K562 (cell line): ENCODE measurements around the gene OOSP3. TPM values are rescaled to one million over a fixed set of nuclear protein-coding genes. Genes with fewer than 3 reads are reported as not detected.
A peak's percentile ranks its signal among the peaks of the same experiment; 100 is the strongest.

ENCODE experiments used
- ATAC-seq: fragments of 200-7000 bp; cut with Tn5 transposase; 3 replicates; pipeline ENCODE4 v1.9.1; 2020; ENCODE audit warnings: moderate library complexity
- BruUV-seq: library from RNA; stranded (reverse); fragments of 400-500 nt; replicated peaks from 2 replicates; lab custom pipeline; 2021; lab: Mats Ljungman, UMichigan
- CTCF ChIA-PET: fragments of 300-600 bp; formaldehyde crosslinking; extraction: SDS; loops from one replicate; lab custom pipeline; 2021; ENCODE audit warnings: low intra/inter-chr PET ratio; lab: Yijun Ruan, JAX
- POLR2A ChIA-PET: fragments of 300-600, 350-650 bp; sonication (Branson Sonifier 250); formaldehyde crosslinking; extraction: SDS; loops from one replicate; lab custom pipeline; 2021; ENCODE audit warnings: antibody characterized with exemption, inconsistent platforms; lab: Yijun Ruan, JAX
- DNase-seq, 4 experiments: peaks; one replicate each; pipeline versions ENCODE4 v3.0.0 to v3.0.0-alpha.2; 2011 to 2018; ENCODE audit warnings: low spot score in 3 of 4, mixed read lengths in 3 of 4; ENCODE audit errors: extremely low read depth in 1 of 4
- FAIRE-seq: peaks from 2 replicates; lab custom pipeline; 2011; peaks lifted over from hg19 to GRCh38; lab: Jason Lieb, UNC
- H2AFZ ChIP-seq: 2 replicates; pipeline ENCODE4 v1.6.0; 2011; ENCODE audit warnings: low read depth, low read length, control low read depth, inconsistent platforms
- H3K27ac ChIP-seq: fragments of 200-600 bp; 3 replicates; pipeline ENCODE4 v1.8.0; 2011; ENCODE audit warnings: low read depth, mild to moderate bottlenecking, control low read depth, inconsistent platforms, low read length, moderate library complexity, mixed read lengths; ENCODE audit errors: extremely low read depth
- H3K27me3 ChIP-seq, 2 experiments: fragments of 300-600 bp in 1 of 2; 2 replicates in 1 of 2; 3 replicates in 1 of 2; pipeline versions ENCODE4 v1.6.0 to v1.8.0; 2011; ENCODE audit warnings: inconsistent platforms in 2 of 2, low read length in 2 of 2, mild to moderate bottlenecking in 1 of 2, mixed read lengths in 1 of 2, moderate library complexity in 1 of 2; ENCODE audit not compliant: control insufficient read depth in 2 of 2, insufficient read depth in 2 of 2
- H3K36me3 ChIP-seq: fragments of 300-600 bp; 3 replicates; pipeline ENCODE4 v1.8.0; 2011; ENCODE audit warnings: mild to moderate bottlenecking, low read length, inconsistent platforms; ENCODE audit not compliant: control insufficient read depth, insufficient read depth
- H3K4me1 ChIP-seq, 2 experiments: fragments of 200-600 bp in 1 of 2; replicated peaks in 1 of 2; 2 replicates in 1 of 2; 3 replicates in 1 of 2; pipeline versions ENCODE4 v1.5.1 to v1.8.0; 2011; ENCODE audit warnings: inconsistent platforms in 2 of 2, low read length in 2 of 2, mild to moderate bottlenecking in 1 of 2, mixed read lengths in 1 of 2, moderate library complexity in 1 of 2; ENCODE audit not compliant: control insufficient read depth in 2 of 2, insufficient read depth in 2 of 2
- H3K4me2 ChIP-seq: 2 replicates; pipeline ENCODE4 v1.6.1; 2011; ENCODE audit warnings: low read length, control low read depth, inconsistent platforms, mixed read lengths; ENCODE audit not compliant: insufficient read depth
- H3K4me3 ChIP-seq: fragments of 200-600 bp; sonication (generic), shearing (Covaris generic); 2 replicates; pipeline ENCODE4 v1.5.1; 2016; ENCODE audit warnings: control low read depth, inconsistent platforms
- H3K79me2 ChIP-seq: fragments of 200-600 bp; 3 replicates; pipeline ENCODE4 v1.8.0; 2011; ENCODE audit warnings: low read length, inconsistent platforms; ENCODE audit not compliant: control insufficient read depth, insufficient read depth
- H3K9ac ChIP-seq, 2 experiments: 2 replicates each; pipeline versions ENCODE4 v1.6.0 to v1.6.1; 2011; ENCODE audit warnings: low read depth in 2 of 2, low read length in 2 of 2, control low read depth in 1 of 2, inconsistent platforms in 1 of 2, mild to moderate bottlenecking in 1 of 2, mixed read lengths in 1 of 2; ENCODE audit not compliant: insufficient read depth in 1 of 2
- H3K9me1 ChIP-seq: one replicate; pipeline ENCODE4 v1.6.0; 2011; ENCODE audit warnings: inconsistent platforms, mild to moderate bottlenecking, low read length, moderate library complexity; ENCODE audit not compliant: control insufficient read depth, insufficient read depth
- H3K9me3 ChIP-seq: replicated peaks from 2 replicates; pipeline ENCODE4 v1.5.1; 2011; ENCODE audit warnings: low read depth, low read length, inconsistent platforms; ENCODE audit not compliant: control insufficient read depth, insufficient read depth
- H4K20me1 ChIP-seq: replicated peaks from 2 replicates; pipeline ENCODE4 v1.6.1; 2011; ENCODE audit warnings: low read length, inconsistent platforms, mixed read lengths; ENCODE audit not compliant: control insufficient read depth, insufficient read depth
- CBFA2T2 ChIP-seq: fragments of 450-650 bp; conservative IDR thresholded peaks from 2 replicates; pipeline ENCODE4 v1.6.1; 2017; ENCODE audit warnings: mild to moderate bottlenecking
- CBX5 ChIP-seq: IDR thresholded peaks from 2 replicates; pipeline ENCODE4 v1.6.1; 2014; ENCODE audit warnings: low read depth, borderline replicate concordance
- FOXA3 ChIP-seq, 2 experiments: fragments of 450-650 bp in 1 of 2; sonication (generic) in 1 of 2; formaldehyde crosslinking; IDR thresholded peaks in 1 of 2; conservative IDR thresholded peaks in 1 of 2; 2 replicates each; pipeline versions ENCODE4 v1.4.0 to v1.8.0; 2020 to 2022; ENCODE audit warnings: mild to moderate bottlenecking in 2 of 2, missing genetic modification reagents in 1 of 2
- HDAC8 ChIP-seq: fragments of 450-650 bp; IDR thresholded peaks from 2 replicates; pipeline ENCODE4 v1.6.1; 2016; ENCODE audit warnings: mild to moderate bottlenecking, missing genetic modification characterization, moderate library complexity, missing compliant biosample characterization
- PTBP1 ChIP-seq: fragments of 200-400 bp; formaldehyde crosslinking; IDR thresholded peaks from 2 replicates; pipeline ENCODE4 v1.6.1; 2017; ENCODE audit warnings: low read depth, low read length
- SAFB2 ChIP-seq: fragments of 200-400 bp; formaldehyde crosslinking; IDR thresholded peaks from 2 replicates; pipeline ENCODE4 v1.6.1; 2018; ENCODE audit warnings: borderline replicate concordance, low read length, low read depth, moderate library complexity; ENCODE audit not compliant: severe bottlenecking
- TOE1 ChIP-seq, 2 experiments: fragments of 450-650 bp in 1 of 2; sonication (generic) in 1 of 2; formaldehyde crosslinking in 1 of 2; IDR thresholded peaks; 2 replicates each; pipeline versions ENCODE4 v1.7.1 to v1.8.0; 2016 to 2022; ENCODE audit warnings: borderline replicate concordance in 2 of 2, mild to moderate bottlenecking in 2 of 2, antibody characterized with exemption in 1 of 2, inconsistent platforms in 1 of 2, low read depth in 1 of 2, missing genetic modification reagents in 1 of 2, moderate library complexity in 1 of 2
- ZBTB17 ChIP-seq: fragments of 450-650 bp; formaldehyde crosslinking; IDR thresholded peaks from 2 replicates; pipeline ENCODE4 v1.4.0; 2020; ENCODE audit warnings: mild to moderate bottlenecking
- WGBS: fragments of 100-300 bp; shearing (Covaris generic); methylation state at CpG from one replicate; pipeline ENCODE4 v1.1.6; 2016; ENCODE audit warnings: low coverage, mixed read lengths; ENCODE audit not compliant: insufficient coverage; ENCODE audit errors: missing lambda C conversion rate; 5-methylcytosine and 5-hydroxymethylcytosine counted together
- in situ Hi-C: fragments of 300-500 bp; cut with MboI; formaldehyde crosslinking; loops from 4 replicates; pipeline ENCODE4 v1.15.0; 2018; ENCODE audit warnings: inconsistent platforms, mixed read lengths
- intact Hi-C: fragments of 100-400 bp; cut with micrococcal nuclease; formaldehyde crosslinking; loops from 2 replicates; pipeline ENCODE4 v1.14.2; 2022
- polyA plus RNA-seq, 8 experiments: library from polyadenylated mRNA; depleted of rRNA in 4 of 8; stranded (reverse) in 5 of 8; unstranded in 3 of 8; fragments of >200 nt; fragmentation: Nextera tagmentation in 2 of 8; fragmentation: Illumina TruSeq in 1 of 8; extraction: Ambion mirVana in 2 of 8; extraction: Trizol in 1 of 8; gene quantifications; 2 replicates each; pipeline versions ENCODE4 v1.2.1 to v1.2.3, GENCODE V29; 2011 to 2014; ENCODE audit warnings: inconsistent platforms in 1 of 8, missing spikeins in 1 of 8
- total RNA-seq, 7 experiments: library from RNA; depleted of rRNA in 6 of 7; stranded (reverse); fragments of >200 nt in 6 of 7; fragmentation: Illumina TruSeq in 2 of 7; extraction: Trizol in 2 of 7; gene quantifications; 2 replicates each; pipeline versions ENCODE4 v1.2.1 to v1.2.3, GENCODE V29; 2011 to 2021; ENCODE audit warnings: low replicate concordance in 1 of 7
- TF ChIP-seq, protein P1 (sequence below): IDR thresholded peaks from 2 replicates; pipeline ENCODE4 v1.6.1; 2011; ENCODE audit not compliant: insufficient read length; ENCODE audit errors: extremely low read depth
- TF ChIP-seq, protein P2 (sequence below): fragments of 450-650 bp; IDR thresholded peaks from 2 replicates; pipeline ENCODE4 v1.6.1; 2017; ENCODE audit warnings: mild to moderate bottlenecking, moderate library complexity
- TF ChIP-seq, protein P3 (sequence below), 2 experiments: fragments of 450-650 bp in 1 of 2; sonication (generic) in 1 of 2; formaldehyde crosslinking in 1 of 2; IDR thresholded peaks in 1 of 2; conservative IDR thresholded peaks in 1 of 2; 2 replicates each; pipeline versions ENCODE4 v1.6.1 to v1.8.1; 2016 to 2023; ENCODE audit warnings: mild to moderate bottlenecking in 2 of 2, moderate library complexity in 2 of 2, inconsistent platforms in 1 of 2, missing genetic modification reagents in 1 of 2
- TF ChIP-seq, protein P4 (sequence below): fragments of 250-450 bp; sonication (Bioruptor Pico); IDR thresholded peaks from 2 replicates; pipeline ENCODE4 v1.5.0; 2020; ENCODE audit warnings: mild to moderate bottlenecking, borderline replicate concordance

The OOSP3 gene
- total and polyA plus RNA-seq, 9 of the 15 experiments (the other 6 are each of a cell fraction or from before 2014, with no cell fraction given), result 0.09 to 0.32 (median 0.15) TPM; not detected in 6

DNA sequence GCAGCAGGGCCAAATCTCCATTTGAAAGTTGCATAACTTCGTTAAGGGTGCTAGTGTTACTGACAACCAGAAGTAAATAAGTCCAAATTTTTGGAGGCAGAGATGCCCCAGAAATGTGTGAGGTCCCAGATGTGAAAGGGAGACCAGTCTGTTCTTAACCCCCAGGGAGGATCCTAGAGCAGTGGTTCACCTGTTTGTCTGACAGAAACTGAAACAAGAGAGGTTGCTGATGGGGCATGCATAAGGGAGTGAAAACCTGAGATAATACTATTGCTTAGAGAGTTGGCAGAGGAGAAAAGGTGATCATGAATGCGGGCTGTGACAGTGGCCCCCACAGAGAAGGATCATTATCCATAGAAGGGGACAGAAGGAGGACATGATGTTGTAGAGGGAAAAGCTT is 37.1 kb upstream of the OOSP3 start:
- 43% methylated on average over 2 of the region's 2 CpGs for WGBS
- intact Hi-C loops, result no loop called here
- no peaks in the 10 kb centered on the region for H3K36me3 ChIP-seq
- H3K79me2 ChIP-seq, result no peaks in the 10 kb centered on the region
- POLR2A ChIA-PET, result no interaction called here
- no peak overlapping the region for H3K4me2 ChIP-seq
- no peaks in the 10 kb centered on the region for H4K20me1 ChIP-seq
- H3K27ac ChIP-seq, result no peak overlapping the region
- TF ChIP-seq CBFA2T2 (no peak), SAFB2 (no peak), HDAC8 (no peak), TOE1 (IDR thresholded peaks at IDR 0.05; ENCODE audit: borderline replicate concordance) (no peak), TOE1 (CRISPR knock-in tag; IDR thresholded peaks at IDR 0.05; ENCODE audit: borderline replicate concordance, low read depth) (no peak), ZBTB17 (no peak), PTBP1 (no peak), CBX5 (no peak), FOXA3 (CRISPR knock-in tag; conservative IDR thresholded peaks at IDR 0.05 in 1 of 2, IDR thresholded peaks at IDR 0.05 in 1 of 2) (no peak)
- TF ChIP-seq, protein P1, sequence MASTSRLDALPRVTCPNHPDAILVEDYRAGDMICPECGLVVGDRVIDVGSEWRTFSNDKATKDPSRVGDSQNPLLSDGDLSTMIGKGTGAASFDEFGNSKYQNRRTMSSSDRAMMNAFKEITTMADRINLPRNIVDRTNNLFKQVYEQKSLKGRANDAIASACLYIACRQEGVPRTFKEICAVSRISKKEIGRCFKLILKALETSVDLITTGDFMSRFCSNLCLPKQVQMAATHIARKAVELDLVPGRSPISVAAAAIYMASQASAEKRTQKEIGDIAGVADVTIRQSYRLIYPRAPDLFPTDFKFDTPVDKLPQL, result no peak
- TF ChIP-seq, protein P2, sequence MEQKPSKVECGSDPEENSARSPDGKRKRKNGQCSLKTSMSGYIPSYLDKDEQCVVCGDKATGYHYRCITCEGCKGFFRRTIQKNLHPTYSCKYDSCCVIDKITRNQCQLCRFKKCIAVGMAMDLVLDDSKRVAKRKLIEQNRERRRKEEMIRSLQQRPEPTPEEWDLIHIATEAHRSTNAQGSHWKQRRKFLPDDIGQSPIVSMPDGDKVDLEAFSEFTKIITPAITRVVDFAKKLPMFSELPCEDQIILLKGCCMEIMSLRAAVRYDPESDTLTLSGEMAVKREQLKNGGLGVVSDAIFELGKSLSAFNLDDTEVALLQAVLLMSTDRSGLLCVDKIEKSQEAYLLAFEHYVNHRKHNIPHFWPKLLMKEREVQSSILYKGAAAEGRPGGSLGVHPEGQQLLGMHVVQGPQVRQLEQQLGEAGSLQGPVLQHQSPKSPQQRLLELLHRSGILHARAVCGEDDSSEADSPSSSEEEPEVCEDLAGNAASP, result no peak
- TF ChIP-seq, protein P3, sequence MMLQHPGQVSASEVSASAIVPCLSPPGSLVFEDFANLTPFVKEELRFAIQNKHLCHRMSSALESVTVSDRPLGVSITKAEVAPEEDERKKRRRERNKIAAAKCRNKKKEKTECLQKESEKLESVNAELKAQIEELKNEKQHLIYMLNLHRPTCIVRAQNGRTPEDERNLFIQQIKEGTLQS (IDR thresholded peaks at IDR 0.05), result no peak
- TF ChIP-seq, protein P3 (CRISPR knock-in tag; conservative IDR thresholded peaks at IDR 0.05), result no peak
- TF ChIP-seq, protein P4, sequence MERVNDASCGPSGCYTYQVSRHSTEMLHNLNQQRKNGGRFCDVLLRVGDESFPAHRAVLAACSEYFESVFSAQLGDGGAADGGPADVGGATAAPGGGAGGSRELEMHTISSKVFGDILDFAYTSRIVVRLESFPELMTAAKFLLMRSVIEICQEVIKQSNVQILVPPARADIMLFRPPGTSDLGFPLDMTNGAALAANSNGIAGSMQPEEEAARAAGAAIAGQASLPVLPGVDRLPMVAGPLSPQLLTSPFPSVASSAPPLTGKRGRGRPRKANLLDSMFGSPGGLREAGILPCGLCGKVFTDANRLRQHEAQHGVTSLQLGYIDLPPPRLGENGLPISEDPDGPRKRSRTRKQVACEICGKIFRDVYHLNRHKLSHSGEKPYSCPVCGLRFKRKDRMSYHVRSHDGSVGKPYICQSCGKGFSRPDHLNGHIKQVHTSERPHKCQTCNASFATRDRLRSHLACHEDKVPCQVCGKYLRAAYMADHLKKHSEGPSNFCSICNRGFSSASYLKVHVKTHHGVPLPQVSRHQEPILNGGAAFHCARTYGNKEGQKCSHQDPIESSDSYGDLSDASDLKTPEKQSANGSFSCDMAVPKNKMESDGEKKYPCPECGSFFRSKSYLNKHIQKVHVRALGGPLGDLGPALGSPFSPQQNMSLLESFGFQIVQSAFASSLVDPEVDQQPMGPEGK (CRISPR knock-in tag), result no peak
- no peak for DNase-seq
- no TSS peak for BruUV-seq
- peaks cover 2 to 29% of the 10 kb centered on the region in 2 experiments; a peak in 4 of 5 replicates for H3K4me1 ChIP-seq
- H3K9me1 ChIP-seq, result no peaks in the 10 kb centered on the region
- no peak for FAIRE-seq
- peak overlapping the region; percentile 1; the same call in 1 of the 2 replicates for H2AFZ ChIP-seq
- H3K4me3 ChIP-seq, result no peak overlapping the region
- no peaks in the 10 kb centered on the region for H3K27me3 ChIP-seq
- CTCF ChIA-PET, result no interaction called here
- no peak for ATAC-seq
- H3K9ac ChIP-seq, result no peak overlapping the region
- H3K9me3 ChIP-seq, result no peaks in the 10 kb centered on the region
- in situ Hi-C loops, result no loop called here
